ENCODE data around the gene PTGDS.

- no peak for TF ChIP-seq POLR2AphosphoS5 (IDR thresholded peaks at IDR 0.05; ENCODE audit: low read depth, low read length)
- TF ChIP-seq SPI1 (IDR thresholded peaks at IDR 0.05; ENCODE audit: low read depth, low read length) = no peak
These were observed 19.3 kb downstream of the PTGDS start, which contains the start of gene CLIC3 for GRCh38 chr9:136996361-136997292.

All from GM12891 (cell line).